Effector CD8-positive, alpha-beta T cell (primary cell): ENCODE data around the gene MOB1A.
"Not testable (repeated sequence)": the region's sequence is repeated elsewhere in the genome, so short reads cannot be mapped to it uniquely, and the experiment has no call there.

ENCODE experiments used
- DNase-seq: peaks from one replicate; lab custom pipeline; 2025; lab: John Stamatoyannopoulos, UW

Gene MOB1A

DNA sequence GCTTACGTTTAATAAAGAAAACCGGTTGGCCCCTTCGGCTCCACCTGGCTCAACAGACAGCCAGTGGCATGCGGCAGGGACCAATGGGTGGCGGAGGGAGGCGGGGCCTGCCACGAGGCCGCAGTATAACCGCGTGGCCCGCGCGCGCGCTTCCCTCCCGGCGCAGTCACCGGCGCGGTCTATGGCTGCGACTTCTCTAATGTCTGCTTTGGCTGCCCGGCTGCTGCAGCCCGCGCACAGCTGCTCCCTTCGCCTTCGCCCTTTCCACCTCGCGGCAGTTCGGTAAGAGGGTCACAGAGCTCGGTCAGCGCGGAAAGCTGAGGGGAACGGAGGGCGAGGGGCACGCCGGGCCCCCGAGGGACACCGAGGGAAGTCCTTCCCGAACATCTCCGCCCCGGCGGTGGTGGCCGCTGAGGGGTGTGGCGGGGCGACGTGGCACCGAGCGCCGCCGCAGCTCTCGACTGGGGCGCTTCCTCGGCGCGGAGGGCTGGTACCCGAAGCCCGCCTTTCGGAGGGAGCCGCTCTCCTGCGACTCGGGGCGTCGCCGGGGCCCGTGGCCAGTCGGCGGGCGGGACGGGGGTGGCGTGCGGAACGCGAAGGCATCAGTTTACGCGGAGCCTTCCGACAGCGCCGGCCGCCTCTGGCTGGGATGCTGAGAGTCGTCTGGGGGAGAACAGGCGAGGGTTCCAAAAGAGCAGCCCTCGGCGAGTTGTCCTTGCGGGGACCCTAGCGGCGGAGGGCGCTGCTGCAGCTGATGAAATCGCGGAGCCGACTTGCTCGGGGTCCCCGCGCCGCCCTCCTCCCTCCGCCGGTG, 20.0 kb upstream of the MOB1A start, which contains the start of gene MTHFD2:
TSS of gene MTHFD2 (plus strand) at position 155 of the 814 bp plus-strand sequence. CDS start at position 182, 27 bp downstream.
- peak; percentile 77 for DNase-seq

DNA sequence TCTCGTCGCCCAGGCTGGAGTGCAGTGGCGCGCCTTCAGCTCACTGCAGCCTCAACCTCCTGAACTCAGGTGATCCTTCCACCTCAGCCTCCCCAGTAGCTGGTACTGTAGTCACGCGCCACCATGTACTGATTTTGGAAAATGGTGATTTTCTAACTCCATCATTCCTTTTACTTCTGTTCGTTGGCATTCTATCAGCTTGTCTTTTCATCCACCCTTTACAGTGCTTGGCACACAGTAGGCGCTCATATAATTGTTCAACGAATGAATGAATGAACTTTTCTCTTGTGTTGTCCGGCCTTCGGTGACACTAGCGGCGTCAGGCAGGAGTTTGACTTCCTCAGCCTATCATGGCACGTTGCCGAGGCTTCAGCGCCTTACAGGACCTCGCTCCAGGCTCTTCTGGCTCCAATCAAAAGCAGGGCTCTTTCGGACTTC, 19.4 kb upstream of the MOB1A start:
- no peak for DNase-seq

DNA sequence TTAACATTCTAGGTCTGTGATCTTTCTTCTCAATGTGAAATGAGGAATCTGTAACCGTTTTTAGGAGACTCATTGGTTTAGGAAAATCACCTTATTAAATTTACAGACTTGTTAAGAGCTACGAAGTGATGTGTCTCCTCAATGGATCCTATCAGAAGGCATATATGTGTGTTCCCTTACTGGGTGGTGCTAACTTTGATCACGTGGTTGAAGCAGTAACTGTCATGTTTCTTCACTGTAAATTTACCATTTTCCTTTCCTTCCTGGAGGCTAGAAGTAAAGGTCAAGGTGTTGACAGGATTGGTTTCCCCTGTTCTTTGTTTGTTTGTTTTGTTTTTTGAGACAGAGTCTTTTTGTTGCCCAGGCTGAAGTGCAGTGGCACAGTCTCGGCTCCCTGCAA, 18.4 kb upstream of the MOB1A start:
- DNase-seq: no peak

DNA sequence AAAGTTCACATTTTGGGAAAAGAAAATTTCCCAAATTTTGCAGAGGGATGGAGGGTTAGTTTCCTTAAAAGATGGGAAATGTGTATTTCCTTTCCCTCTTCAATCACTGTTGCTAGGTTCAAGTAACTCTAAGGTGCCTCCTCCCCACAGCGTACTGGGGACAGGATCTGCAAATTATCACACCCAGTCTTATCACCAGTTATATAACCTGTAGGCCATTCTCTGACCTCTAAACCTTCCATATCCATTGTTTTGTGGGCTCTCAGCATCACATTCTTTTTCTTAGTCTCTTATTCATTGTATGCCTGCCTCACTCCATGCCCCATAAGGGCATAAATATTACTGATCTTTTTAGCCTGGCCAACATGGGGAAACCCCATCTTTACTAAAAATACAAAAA, 16.1 kb upstream of the MOB1A start:
- no peak for DNase-seq

DNA sequence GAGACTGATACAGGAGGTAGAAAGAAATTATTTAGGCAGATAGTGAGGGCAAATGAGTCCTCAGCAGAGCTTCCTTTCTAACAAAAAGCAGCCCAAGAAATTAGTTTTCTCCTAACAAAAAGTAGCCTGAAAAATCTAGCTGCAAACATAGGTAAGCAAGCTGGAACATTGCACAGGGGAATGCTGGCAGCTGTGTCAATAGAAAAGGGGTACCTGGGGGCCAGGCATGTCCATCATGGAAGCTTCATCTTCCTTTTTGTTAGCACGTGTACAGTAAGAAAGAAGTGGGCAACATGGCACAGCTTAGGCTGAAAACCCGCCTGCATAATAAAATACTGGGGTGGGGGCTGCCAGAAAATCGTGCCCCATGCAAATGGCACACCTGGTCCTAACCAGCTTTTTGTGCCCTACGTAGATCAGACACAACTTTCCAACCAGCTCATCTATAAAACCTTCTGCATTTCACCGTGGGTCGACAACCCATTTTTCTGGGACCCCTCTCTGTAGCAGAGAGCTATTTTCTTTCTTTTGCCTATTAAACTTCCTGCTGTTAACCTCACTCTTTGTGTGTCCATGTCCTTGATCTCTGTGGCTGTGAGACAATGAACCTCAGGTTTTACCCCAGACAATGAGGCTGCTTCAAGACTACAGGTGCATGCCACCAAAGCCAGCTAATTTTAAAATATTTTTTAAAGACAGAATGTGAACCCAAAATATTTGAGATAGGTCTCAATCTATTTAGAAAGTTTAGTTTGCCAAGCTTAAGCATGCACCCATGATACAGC, 13.1 kb upstream of the MOB1A start:
- no peak for DNase-seq

DNA sequence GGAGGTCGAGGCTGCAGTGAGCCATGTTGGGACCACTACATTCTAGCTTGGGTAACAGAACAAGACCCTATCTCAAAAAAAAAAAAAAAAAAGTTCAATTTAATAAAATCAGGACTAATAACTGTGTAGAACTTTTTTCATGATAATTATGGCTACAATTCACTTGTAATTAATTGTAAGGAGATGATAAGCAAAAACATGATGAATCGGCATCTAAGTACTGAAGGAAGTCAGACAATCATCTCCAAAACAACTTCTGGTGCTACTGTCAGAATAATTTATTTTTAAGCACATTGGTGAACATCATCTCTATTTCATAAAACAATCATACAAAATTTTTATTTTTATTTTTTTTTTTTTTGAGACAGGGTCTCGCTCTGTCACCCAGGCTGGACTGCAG, 10.0 kb upstream of the MOB1A start:
- no peak for DNase-seq

DNA sequence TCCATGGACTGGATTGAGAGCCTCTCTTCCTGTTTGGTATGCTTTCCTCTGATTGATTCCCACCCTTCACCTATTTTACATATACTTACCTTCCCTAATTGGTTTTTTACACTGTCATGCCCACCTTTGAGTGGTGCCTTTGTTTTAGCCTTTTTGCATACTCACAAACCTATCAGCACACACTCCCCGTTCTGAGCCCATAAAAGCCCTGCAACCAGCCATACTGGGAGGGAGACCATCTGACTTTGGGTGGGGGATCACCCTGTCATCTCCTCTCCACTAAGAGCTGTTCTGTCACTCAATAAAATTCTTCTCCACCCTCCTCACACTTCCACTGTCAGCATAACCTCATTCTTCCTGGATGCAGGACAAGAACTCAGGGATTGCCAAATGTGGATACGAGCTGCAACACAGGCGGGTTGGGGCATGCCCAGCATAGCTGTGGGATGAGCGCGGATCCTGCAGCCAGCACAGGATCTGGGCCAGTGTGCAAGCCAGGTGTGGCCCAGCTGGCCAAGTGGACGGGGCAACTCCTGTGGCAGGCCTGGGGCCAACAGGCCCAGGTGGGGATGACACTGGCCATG, 9.4 kb upstream of the MOB1A start:
- no peak for DNase-seq

DNA sequence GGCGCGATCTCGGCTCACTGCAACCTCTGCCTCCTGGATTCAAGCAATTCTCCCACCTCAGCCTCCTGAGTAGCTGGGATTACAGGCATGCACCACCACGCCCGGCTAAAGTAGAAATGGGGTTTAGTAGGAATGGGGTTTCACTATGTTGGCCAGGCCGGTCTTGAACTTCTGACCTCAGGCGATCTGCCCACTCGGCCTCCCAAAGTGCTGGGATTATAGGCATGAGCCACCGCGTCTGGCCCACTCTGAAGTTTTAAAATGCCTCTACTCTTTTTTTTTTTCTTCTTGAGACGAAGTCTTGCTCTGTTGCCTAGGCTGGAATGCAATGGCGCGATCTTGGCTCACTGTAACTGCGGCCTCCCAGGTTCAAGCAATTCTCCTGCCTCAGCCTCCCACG, 8.0 kb upstream of the MOB1A start:
- not testable (repeated sequence) for DNase-seq

DNA sequence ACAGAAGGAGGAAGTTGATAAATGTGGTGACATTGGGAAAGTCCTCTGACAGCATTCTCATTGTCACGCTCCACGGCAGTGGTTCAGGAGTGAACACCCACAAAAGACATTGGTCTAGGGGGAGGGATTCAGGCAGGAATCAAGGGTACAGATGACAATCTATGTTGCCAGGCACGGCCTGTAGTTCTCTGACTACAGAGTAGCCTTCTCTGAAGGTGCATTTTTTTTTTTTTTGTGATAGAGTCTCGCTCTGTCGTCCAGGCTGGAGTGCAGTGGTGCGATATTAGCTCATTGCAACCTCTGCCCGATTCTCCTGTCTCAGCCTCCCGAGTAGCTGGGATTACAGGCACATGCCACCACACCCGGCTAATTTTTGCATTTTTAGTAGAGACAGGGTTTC, 7.4 kb upstream of the MOB1A start:
- DNase-seq: no peak

DNA sequence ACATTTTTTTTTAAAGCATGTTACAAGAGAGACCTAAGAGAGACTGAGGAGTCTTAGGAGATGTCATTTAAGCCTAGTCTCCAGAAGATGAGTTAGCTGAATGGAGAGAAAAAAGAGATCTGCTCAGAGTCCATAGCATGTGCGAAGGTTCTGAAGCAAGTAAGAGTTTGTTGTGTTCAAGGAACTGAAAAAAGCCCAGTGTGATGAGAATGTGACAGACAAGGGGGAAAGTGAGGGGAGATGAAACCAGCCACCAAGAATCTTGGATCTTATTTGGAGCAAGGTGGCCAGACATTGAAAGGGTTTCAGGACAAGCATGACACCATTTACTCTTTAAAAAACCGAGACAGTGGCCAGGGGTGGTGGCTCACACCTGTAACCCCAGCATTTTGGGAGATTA, 5.2 kb upstream of the MOB1A start:
- DNase-seq: no peak

DNA sequence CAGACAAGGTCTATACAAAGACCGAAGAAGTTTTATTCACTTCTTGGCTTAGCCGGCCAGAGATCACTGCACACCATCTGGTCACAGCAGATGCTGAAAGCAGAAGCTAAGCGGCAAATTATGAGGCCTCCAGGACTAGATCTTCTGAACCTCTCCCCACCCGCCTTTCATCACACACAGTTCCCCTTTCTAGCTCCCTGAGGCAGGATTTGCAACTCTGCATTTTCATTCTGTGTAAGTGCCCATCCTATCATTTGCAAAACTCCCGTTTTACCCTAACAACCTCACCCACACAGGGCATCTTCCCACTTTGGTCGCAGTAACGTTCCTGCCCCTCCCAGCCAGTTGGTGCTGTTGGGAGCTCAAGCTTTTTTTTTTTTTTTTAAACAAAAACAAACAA, 3.1 kb upstream of the MOB1A start:
- no peak for DNase-seq

DNA sequence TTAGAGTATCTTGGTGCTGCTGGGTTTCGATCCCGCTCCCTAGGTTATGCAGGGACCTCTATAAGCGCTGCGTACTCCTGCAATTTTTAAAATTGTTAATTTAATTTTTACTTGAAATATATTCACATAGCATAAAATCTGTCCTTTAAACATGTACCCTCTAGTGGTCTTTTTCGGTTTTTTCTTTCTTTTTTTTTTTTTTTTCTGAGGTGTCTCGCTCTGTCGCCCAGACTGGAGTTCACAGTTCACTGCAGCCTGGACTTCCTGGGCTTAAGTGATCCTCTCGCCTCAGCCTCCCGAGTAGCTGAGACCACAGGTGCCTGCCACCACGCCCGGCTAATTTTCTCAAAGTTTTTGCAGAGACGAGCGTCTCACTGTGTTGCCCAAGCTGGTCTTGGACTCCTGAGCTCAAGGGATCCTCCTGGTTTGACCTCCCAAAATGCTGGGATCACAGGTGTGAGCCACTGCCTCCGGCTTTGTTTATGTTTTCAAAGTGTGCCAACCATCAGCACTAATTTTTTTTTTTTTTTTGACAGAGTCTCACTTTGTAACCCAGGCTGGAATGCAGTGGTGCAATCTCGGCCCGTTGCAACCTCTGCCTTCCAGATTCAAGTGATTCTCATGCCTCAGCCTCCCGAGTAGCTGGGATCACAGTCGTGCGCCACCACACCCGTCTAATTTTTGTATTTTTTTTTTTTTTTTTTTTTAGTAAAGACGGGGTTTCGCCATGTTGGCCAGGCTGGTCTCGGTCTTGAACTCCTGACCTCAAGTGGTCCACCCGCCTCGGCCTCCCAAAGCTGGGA, 585 bp upstream of the MOB1A start:
- DNase-seq: no peak

DNA sequence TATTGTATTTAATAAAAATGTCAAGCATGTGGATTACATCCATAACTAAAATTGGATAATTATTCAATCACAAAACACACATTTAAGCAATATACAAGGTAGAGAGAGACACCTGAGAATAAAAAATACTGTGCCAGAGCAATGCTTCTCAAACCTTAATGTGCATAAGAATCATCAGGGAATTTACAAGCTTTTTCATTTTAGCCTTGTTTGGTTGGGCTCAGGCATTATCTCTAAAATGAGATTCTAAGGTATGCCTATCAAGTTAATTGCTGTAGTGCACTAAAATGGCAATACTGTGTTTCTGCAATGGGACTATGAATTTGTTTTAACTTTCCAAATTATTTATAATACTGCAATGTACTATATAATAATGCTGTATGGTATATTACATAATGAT, 983 bp downstream of the MOB1A start:
- no peak for DNase-seq

DNA sequence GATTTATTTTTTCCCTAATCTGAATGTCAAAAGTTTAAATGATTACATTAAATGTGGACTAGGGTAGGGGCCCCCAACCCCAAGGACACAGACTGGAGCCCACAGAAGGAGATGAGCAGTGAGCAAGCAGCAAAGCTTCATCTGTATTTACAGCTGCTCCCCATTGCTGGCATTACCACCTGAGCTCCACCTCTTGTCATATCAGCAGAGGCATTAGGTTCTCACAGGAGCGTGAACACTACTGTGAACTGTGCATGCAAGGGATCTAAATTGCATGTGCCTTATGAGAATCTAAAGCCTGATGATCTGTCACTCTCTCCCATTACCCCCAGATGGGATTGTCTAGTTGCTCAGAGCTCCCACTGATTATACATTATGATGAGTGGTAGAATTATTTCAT, 3.8 kb downstream of the MOB1A start:
- DNase-seq: no peak

DNA sequence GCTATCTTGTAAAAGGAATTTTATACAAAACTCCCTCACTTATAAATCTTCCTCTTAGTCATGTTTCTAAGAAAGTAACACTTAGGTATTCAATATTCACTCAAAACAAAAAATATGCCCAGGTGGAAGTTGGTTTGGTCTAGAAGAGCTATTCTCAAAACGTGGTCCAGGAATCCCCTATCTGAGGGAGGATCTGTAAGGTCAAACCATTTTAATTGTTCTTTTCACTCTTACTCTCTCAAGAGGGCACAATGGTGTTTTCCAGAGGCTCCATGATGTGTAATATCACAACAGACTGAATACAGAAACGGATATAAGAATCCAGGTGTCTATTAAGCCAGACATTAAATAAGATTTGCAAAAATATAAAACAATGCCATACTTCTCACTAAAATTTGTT, 9.9 kb downstream of the MOB1A start:
- DNase-seq: no peak

DNA sequence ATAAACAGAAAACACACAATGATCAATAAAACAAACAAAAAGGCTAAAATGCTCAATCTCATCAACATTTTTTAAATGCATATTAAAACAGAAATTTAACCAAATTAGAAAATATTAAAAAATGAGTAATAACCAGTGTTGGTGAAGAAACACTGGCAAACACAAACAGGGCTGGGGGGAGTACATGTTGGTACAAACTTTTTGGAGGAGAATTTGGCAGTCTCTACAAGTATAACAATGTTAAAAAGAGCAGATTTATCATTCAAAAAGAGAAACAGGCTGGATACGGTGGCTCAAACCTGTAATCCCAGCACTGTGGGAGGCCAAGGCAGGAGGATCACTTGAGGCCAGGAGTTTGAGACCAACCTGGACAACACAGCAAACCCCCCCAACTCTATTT, 13.9 kb downstream of the MOB1A start:
- DNase-seq: no peak

DNA sequence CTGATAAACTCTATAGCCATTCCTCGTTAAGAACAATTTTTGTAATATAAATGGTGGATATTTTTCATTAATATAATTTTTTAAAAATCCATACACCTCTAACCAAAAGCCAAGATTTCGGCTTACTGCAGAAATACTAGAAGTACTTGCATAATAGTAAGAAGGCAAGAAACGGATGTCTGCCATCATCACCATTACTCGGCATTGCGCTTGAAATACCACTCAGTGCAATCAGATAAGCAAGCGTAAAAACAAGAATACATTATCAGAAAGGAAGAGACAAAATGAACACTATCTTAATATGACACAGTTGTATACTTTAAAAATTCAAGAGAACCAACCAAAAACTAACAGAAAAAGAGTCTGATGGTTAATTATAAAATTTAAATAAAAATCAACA, 15.7 kb downstream of the MOB1A start:
- no peak for DNase-seq

DNA sequence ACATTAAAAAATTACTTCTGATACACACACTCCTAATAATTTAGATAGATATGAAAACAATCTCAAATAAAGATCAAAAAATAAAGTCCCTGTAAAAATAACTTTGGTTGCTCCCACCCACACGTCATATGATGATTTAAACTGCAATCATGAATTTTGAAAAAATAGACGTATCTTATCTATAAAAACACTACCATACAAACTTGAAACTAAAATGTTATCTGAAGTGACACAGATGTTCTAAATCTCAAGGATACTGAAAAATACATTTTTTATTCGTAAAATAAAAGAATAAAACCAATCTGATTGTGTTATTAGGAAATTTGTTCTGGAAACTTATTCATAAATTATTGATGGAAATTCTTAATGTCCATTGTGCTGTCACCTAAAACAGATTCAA, 22.8 kb downstream of the MOB1A start:
- DNase-seq: no peak

DNA sequence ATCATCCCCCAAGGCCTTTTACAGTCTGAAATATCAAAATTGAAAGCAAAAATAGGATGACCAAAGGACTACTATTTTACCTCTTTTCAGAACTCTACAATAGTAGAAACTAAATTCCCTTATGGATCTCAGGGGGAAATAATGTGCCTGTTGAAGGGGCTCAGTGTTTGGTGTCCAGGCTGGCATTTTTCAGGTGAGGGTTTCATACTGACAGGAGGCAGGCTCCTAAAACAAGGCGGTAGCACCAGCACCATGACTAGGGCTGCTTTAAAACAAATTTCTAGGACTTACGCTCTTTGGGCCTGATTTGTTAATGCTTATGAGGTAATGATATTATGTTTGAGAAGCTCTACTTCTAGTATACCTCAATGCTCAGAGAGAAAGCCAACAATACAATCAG, 25.7 kb downstream of the MOB1A start:
- no peak for DNase-seq

DNA sequence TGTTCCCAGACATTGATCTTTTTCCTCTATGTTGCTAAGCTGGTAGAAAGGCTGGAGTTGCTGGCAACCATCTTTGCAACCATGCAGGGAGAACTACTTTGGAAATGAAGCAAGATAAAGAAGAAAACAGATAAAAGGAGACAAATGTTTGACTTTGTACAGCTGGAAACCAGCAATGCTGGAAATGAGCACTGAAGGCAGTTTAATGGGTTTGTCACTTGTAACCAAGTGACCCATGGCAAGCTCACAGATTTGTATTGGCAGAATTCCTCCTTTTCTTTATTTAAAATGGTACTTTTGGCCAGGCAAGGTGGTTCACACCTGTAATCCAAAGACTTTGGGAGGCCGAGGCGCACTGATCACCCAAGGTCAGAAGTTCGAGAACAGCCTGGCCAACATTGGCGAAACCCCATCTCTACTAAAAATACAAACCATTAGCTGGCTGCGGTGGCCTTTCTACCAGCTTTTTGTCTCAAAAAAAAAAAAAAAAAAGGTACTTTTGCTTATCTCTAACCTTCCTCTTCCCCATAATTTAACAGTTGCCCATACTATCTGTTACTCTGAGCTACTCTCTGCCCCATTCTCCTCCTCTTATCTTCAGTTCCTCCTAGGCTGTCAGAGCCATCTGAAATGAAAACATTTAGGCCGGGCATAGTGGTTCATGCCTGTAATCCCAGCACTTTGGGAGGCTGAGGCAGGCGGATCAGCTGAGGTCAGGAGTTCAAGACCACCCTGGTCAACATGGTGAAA, 28.9 kb downstream of the MOB1A start:
- no peak for DNase-seq

DNA sequence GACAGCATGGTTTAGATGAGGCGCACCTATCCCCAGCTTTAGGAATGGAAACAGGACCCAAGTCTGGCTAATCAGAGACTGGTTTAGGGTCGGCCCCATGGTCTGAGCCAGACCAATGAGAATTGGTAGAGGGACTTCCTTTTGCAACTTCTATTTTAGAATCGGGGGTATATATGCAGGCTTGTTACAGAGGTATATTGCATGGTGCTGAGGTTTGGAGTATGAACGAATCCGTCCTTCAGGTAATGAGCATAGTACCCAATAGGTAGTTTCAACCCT, 29.5 kb downstream of the MOB1A start:
- DNase-seq: no peak
